ENCODE data around the gene TET2. TPM values are rescaled to one million over a fixed set of nuclear protein-coding genes. Genes with fewer than 3 reads are reported as not detected.

Gene TET2
- total RNA-seq, 1 experiment from 2014 or later = 20.5 TPM

DNA sequence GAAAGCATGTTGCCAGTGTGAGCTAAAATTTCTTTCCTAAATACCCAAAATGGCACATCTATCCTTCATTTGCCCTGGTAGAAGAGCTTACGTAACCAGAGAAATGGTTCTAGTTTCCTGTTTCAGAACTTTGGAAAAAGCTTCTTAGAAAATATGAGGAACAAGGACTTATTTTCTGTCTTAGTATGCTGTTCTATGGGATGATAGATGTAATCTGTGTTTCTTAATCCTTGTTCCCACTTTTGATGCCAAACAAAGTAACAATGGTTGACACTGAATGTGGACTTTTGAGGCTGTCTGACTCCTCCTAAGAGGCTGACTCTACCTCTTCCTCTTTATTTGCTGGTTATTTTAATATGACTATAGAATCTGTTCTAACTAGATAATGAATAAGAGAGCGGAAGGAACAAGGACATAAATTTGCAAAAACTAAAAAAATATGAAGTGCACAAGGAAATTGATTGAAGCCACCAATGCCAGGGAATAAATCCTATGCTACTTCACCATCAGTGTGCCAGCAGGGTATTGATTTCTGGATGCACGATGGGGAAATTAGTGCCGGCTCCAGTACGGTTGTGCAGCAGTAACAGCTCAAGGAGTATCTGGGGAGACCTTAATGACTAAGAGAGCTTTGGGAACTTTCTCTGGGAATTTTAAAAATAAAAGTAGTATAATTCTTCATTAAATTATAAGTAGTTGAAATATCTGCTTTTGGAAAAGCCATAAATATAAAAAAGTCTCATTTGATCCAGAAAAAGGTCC is 39.4 kb upstream of the TET2 start:
- DNase-seq (ENCODE audit: unreplicated experiment) = no peak
- ChIA-PET POLR2A (interaction anchor here (1.1 kb wide), 1 partner anchor 40 kb away, joined by 4 read pairs; the partner anchor contains the start of gene TET2), CTCF (interaction anchor here (0.6 to 1.5 kb wide), 3 partner anchors 8 to 32 kb away, joined by 3 read pairs; no protein-coding TSS in a partner anchor)
- no peaks in the 10 kb centered on the region for H3K9me3 Mint-ChIP-seq (ENCODE audit: unreplicated experiment)
- no peaks in the 10 kb centered on the region for H3K4me1 Mint-ChIP-seq (ENCODE audit: insufficient read depth, unreplicated experiment)
- intact Hi-C loops (cut with micrococcal nuclease) = loop anchor here (5.0 kb wide), 1 partner anchor 50 kb away; no protein-coding TSS in a partner anchor
- H3K27me3 Mint-ChIP-seq (ENCODE audit: insufficient read depth, unreplicated experiment) = no peaks in the 10 kb centered on the region
- H3K4me3 Mint-ChIP-seq (ENCODE audit: unreplicated experiment) = no peak overlapping the region
- no peaks in the 10 kb centered on the region for H3K36me3 Mint-ChIP-seq (ENCODE audit: insufficient read depth, unreplicated experiment)
- TF ChIP-seq, protein P1, sequence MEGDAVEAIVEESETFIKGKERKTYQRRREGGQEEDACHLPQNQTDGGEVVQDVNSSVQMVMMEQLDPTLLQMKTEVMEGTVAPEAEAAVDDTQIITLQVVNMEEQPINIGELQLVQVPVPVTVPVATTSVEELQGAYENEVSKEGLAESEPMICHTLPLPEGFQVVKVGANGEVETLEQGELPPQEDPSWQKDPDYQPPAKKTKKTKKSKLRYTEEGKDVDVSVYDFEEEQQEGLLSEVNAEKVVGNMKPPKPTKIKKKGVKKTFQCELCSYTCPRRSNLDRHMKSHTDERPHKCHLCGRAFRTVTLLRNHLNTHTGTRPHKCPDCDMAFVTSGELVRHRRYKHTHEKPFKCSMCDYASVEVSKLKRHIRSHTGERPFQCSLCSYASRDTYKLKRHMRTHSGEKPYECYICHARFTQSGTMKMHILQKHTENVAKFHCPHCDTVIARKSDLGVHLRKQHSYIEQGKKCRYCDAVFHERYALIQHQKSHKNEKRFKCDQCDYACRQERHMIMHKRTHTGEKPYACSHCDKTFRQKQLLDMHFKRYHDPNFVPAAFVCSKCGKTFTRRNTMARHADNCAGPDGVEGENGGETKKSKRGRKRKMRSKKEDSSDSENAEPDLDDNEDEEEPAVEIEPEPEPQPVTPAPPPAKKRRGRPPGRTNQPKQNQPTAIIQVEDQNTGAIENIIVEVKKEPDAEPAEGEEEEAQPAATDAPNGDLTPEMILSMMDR (IDR thresholded peaks at IDR 0.05; ENCODE audit: unreplicated experiment) = no peak
- BruUV-seq (replicated peaks) = no TSS peak
- H3K27ac Mint-ChIP-seq (ENCODE audit: low read depth, unreplicated experiment) = no peak overlapping the region

DNA sequence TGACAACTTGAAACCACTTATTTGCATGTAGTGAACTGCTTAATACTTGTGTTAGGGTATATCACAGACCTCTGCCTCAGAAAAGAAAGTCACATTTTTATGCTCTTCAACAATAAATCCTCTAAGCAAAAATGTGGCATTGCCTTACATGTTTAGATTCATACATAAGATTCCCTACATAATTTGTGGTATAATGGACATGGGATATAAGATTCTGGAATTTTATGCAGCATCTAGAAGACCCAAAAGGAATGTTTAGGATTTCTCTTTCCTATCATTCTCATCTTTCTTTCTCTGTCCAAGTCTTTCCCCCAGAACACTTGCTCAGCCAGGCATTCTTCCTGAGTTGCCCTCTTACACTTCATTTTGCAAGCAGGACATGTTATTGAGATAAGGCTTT is 37.7 kb upstream of the TET2 start:
- H3K9me3 Mint-ChIP-seq (ENCODE audit: unreplicated experiment) = no peaks in the 10 kb centered on the region
- no peaks in the 10 kb centered on the region for H3K36me3 Mint-ChIP-seq (ENCODE audit: insufficient read depth, unreplicated experiment)
- BruUV-seq (replicated peaks) = no TSS peak
- DNase-seq (ENCODE audit: unreplicated experiment) = no peak
- ChIA-PET CTCF (no interaction called here), POLR2A (no interaction called here)
- intact Hi-C loops (cut with micrococcal nuclease) = loop anchor here (5.0 kb wide), 1 partner anchor 52 kb away; no protein-coding TSS in a partner anchor
- no peak overlapping the region for H3K27ac Mint-ChIP-seq (ENCODE audit: low read depth, unreplicated experiment)
- no peaks in the 10 kb centered on the region for H3K4me1 Mint-ChIP-seq (ENCODE audit: insufficient read depth, unreplicated experiment)
- no peaks in the 10 kb centered on the region for H3K27me3 Mint-ChIP-seq (ENCODE audit: insufficient read depth, unreplicated experiment)
- H3K4me3 Mint-ChIP-seq (ENCODE audit: unreplicated experiment) = no peak overlapping the region
- TF ChIP-seq, protein P1 (IDR thresholded peaks at IDR 0.05; ENCODE audit: unreplicated experiment) = no peak

DNA sequence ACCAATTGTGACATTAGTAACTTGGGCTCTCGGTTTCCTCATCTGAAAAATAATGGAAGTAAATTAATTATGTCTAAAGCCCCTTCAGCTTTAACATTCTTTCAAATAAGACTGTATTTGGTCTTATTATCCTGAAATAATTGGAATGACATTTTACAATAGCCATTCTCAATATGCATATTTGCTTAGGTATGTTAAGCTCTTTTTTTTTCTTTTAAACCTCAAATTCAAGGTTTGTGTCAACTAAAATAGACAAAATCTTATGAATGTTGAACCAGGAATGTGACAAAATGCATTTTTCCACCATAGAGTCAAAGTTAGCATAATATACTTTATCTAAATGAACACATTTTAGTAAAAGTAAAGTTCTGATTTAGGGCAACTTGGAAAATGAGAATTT is 34.4 kb upstream of the TET2 start:
- ChIA-PET POLR2A (no interaction called here), CTCF (interaction anchor here (0.6 kb wide), 1 partner anchor 223 kb away, joined by 3 read pairs; no protein-coding TSS in a partner anchor)
- H3K27me3 Mint-ChIP-seq (ENCODE audit: insufficient read depth, unreplicated experiment) = no peaks in the 10 kb centered on the region
- no peak overlapping the region for H3K27ac Mint-ChIP-seq (ENCODE audit: low read depth, unreplicated experiment)
- no peaks in the 10 kb centered on the region for H3K4me1 Mint-ChIP-seq (ENCODE audit: insufficient read depth, unreplicated experiment)
- no peaks in the 10 kb centered on the region for H3K36me3 Mint-ChIP-seq (ENCODE audit: insufficient read depth, unreplicated experiment)
- H3K4me3 Mint-ChIP-seq (ENCODE audit: unreplicated experiment) = no peak overlapping the region
- BruUV-seq (replicated peaks) = no TSS peak
- H3K9me3 Mint-ChIP-seq (ENCODE audit: unreplicated experiment) = no peaks in the 10 kb centered on the region
- no peak for DNase-seq (ENCODE audit: unreplicated experiment)
- intact Hi-C loops (cut with micrococcal nuclease) = no loop called here
- TF ChIP-seq, protein P1 (IDR thresholded peaks at IDR 0.05; ENCODE audit: unreplicated experiment) = no peak

DNA sequence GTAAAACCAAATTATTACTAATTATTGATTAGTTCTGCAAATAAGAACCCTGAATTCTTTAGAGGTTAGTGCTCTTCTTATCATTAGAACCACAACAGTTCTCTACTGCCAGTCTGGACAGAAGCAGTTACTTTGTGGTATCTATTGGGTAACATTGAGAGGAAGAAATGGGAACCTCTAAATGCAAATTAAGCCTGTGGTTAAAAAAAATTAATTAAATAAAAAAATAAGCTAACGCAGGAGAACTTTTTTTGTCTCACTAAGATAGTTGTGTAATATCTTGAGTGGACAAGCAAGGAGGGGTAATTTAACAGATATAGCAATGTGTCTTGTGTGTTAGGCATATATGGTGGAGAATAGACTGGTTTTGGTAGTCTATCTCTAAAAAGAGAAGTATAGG is 32.9 kb upstream of the TET2 start:
- CTCF ChIA-PET = interaction anchor here (0.9 kb wide), 1 partner anchor 19 kb away, joined by 4 read pairs; no protein-coding TSS in a partner anchor
- POLR2A ChIA-PET = no interaction called here

More for the DNA sequence above, 32.9 kb upstream of the TET2 start:
- no peak for DNase-seq (ENCODE audit: unreplicated experiment)
- Mint-ChIP-seq H3K4me1 (ENCODE audit: insufficient read depth, unreplicated experiment) (no peaks in the 10 kb centered on the region), H3K27me3 (ENCODE audit: insufficient read depth, unreplicated experiment) (no peaks in the 10 kb centered on the region), H3K4me3 (ENCODE audit: unreplicated experiment) (no peak overlapping the region), H3K36me3 (ENCODE audit: insufficient read depth, unreplicated experiment) (no peaks in the 10 kb centered on the region), H3K9me3 (ENCODE audit: unreplicated experiment) (no peaks in the 10 kb centered on the region), H3K27ac (ENCODE audit: low read depth, unreplicated experiment) (no peak overlapping the region)
- BruUV-seq (replicated peaks) = no TSS peak
- TF ChIP-seq, protein P1 (IDR thresholded peaks at IDR 0.05; ENCODE audit: unreplicated experiment) = no peak
- intact Hi-C loops (cut with micrococcal nuclease) = no loop called here
